ENCODE data around the gene FADS3.

FADS3 gene

GRCh38 chr11:61870541-61871031, 20.8 kb downstream of the FADS3 start:
- Histone ChIP-seq H3K4me2 (ENCODE audit: low read length) (peak overlapping the region; percentile 63), H3K9me3 (replicated peaks; ENCODE audit: low read length) (no peaks in the 10 kb centered on the region), H3K27me3 (ENCODE audit: control insufficient read depth, insufficient read depth, low read length) (no peaks in the 10 kb centered on the region), H3K4me3 (ENCODE audit: low read length) (no peak overlapping the region), H3K36me3 (ENCODE audit: insufficient read depth, low read length) (peaks cover 27% of the 10 kb centered on the region), H3K4me1 (ENCODE audit: control insufficient read depth, insufficient read depth, low read length) (peaks cover 31% of the 10 kb centered on the region), H3K9ac (ENCODE audit: low read depth, low read length) (peak overlapping the region; percentile 45)

GRCh38 chr11:61869708-61870451, 21.5 kb downstream of the FADS3 start:
- no peaks in the 10 kb centered on the region for H3K9me3 ChIP-seq (replicated peaks; ENCODE audit: low read length)
- no peak overlapping the region for H3K4me2 ChIP-seq (ENCODE audit: low read length)
- H3K9ac ChIP-seq (ENCODE audit: low read depth, low read length): no peak overlapping the region
- no peaks in the 10 kb centered on the region for H3K27me3 ChIP-seq (ENCODE audit: control insufficient read depth, insufficient read depth, low read length)
- no peak overlapping the region for H3K4me3 ChIP-seq (ENCODE audit: low read length)
- peaks cover 27% of the 10 kb centered on the region for H3K36me3 ChIP-seq (ENCODE audit: insufficient read depth, low read length)
- peaks cover 29% of the 10 kb centered on the region for H3K4me1 ChIP-seq (ENCODE audit: control insufficient read depth, insufficient read depth, low read length)

GRCh38 chr11:61869429-61869707, 22.0 kb downstream of the FADS3 start:
- Histone ChIP-seq H3K9me3 (replicated peaks; ENCODE audit: low read length) (no peaks in the 10 kb centered on the region), H3K4me2 (ENCODE audit: low read length) (no peak overlapping the region), H3K27me3 (ENCODE audit: control insufficient read depth, insufficient read depth, low read length) (no peaks in the 10 kb centered on the region), H3K36me3 (ENCODE audit: insufficient read depth, low read length) (peaks cover 26% of the 10 kb centered on the region), H3K4me1 (ENCODE audit: control insufficient read depth, insufficient read depth, low read length) (peaks cover 24% of the 10 kb centered on the region), H3K9ac (ENCODE audit: low read depth, low read length) (no peak overlapping the region), H3K4me3 (ENCODE audit: low read length) (no peak overlapping the region)

GRCh38 chr11:61868571-61869428, 22.5 kb downstream of the FADS3 start:
- no peak overlapping the region for H3K4me3 ChIP-seq (ENCODE audit: low read length)
- no peak overlapping the region for H3K9ac ChIP-seq (ENCODE audit: low read depth, low read length)
- no peak overlapping the region for H3K4me2 ChIP-seq (ENCODE audit: low read length)
- H3K9me3 ChIP-seq (replicated peaks; ENCODE audit: low read length): no peaks in the 10 kb centered on the region
- peaks cover 19% of the 10 kb centered on the region for H3K4me1 ChIP-seq (ENCODE audit: control insufficient read depth, insufficient read depth, low read length)
- H3K36me3 ChIP-seq (ENCODE audit: insufficient read depth, low read length): peaks cover 21% of the 10 kb centered on the region
- H3K27me3 ChIP-seq (ENCODE audit: control insufficient read depth, insufficient read depth, low read length): no peaks in the 10 kb centered on the region

GRCh38 chr11:61866958-61867343, 24.4 kb downstream of the FADS3 start:
- H3K27me3 ChIP-seq (ENCODE audit: control insufficient read depth, insufficient read depth, low read length): no peaks in the 10 kb centered on the region
- peaks cover 18% of the 10 kb centered on the region for H3K4me1 ChIP-seq (ENCODE audit: control insufficient read depth, insufficient read depth, low read length)
- no peak overlapping the region for H3K4me2 ChIP-seq (ENCODE audit: low read length)
- H3K9me3 ChIP-seq (replicated peaks; ENCODE audit: low read length): no peaks in the 10 kb centered on the region
- H3K36me3 ChIP-seq (ENCODE audit: insufficient read depth, low read length): peaks cover 6% of the 10 kb centered on the region
- H3K9ac ChIP-seq (ENCODE audit: low read depth, low read length): no peak overlapping the region
- no peak overlapping the region for H3K4me3 ChIP-seq (ENCODE audit: low read length)

GRCh38 chr11:61866231-61866957, 25.0 kb downstream of the FADS3 start:
- Histone ChIP-seq H3K27me3 (ENCODE audit: control insufficient read depth, insufficient read depth, low read length) (no peaks in the 10 kb centered on the region), H3K9me3 (replicated peaks; ENCODE audit: low read length) (no peaks in the 10 kb centered on the region), H3K36me3 (ENCODE audit: insufficient read depth, low read length) (peaks cover 6% of the 10 kb centered on the region), H3K4me3 (ENCODE audit: low read length) (no peak overlapping the region), H3K4me1 (ENCODE audit: control insufficient read depth, insufficient read depth, low read length) (peaks cover 12% of the 10 kb centered on the region), H3K9ac (ENCODE audit: low read depth, low read length) (no peak overlapping the region), H3K4me2 (ENCODE audit: low read length) (no peak overlapping the region)

- Histone ChIP-seq H3K4me1 (ENCODE audit: control insufficient read depth, insufficient read depth, low read length) (no peaks in the 10 kb centered on the region), H3K4me3 (ENCODE audit: low read length) (no peak overlapping the region), H3K36me3 (ENCODE audit: insufficient read depth, low read length) (peaks cover 7% of the 10 kb centered on the region), H3K4me2 (ENCODE audit: low read length) (no peak overlapping the region), H3K9me3 (replicated peaks; ENCODE audit: low read length) (no peaks in the 10 kb centered on the region), H3K27me3 (ENCODE audit: control insufficient read depth, insufficient read depth, low read length) (no peaks in the 10 kb centered on the region), H3K9ac (ENCODE audit: low read depth, low read length) (no peak overlapping the region)
These were observed 26.2 kb downstream of the FADS3 start for GRCh38 chr11:61864814-61865775.

GRCh38 chr11:61863548-61864081, 27.7 kb downstream of the FADS3 start:
- Histone ChIP-seq H3K4me1 (ENCODE audit: control insufficient read depth, insufficient read depth, low read length) (no peaks in the 10 kb centered on the region), H3K9ac (ENCODE audit: low read depth, low read length) (no peak overlapping the region), H3K36me3 (ENCODE audit: insufficient read depth, low read length) (peaks cover 14% of the 10 kb centered on the region), H3K4me3 (ENCODE audit: low read length) (no peak overlapping the region), H3K27me3 (ENCODE audit: control insufficient read depth, insufficient read depth, low read length) (no peaks in the 10 kb centered on the region), H3K9me3 (replicated peaks; ENCODE audit: low read length) (no peaks in the 10 kb centered on the region), H3K4me2 (ENCODE audit: low read length) (no peak overlapping the region)

GRCh38 chr11:61862714-61863547, 28.4 kb downstream of the FADS3 start:
- Histone ChIP-seq H3K4me2 (ENCODE audit: low read length) (no peak overlapping the region), H3K36me3 (ENCODE audit: insufficient read depth, low read length) (peaks cover 14% of the 10 kb centered on the region), H3K27me3 (ENCODE audit: control insufficient read depth, insufficient read depth, low read length) (no peaks in the 10 kb centered on the region), H3K4me3 (ENCODE audit: low read length) (no peak overlapping the region), H3K4me1 (ENCODE audit: control insufficient read depth, insufficient read depth, low read length) (no peaks in the 10 kb centered on the region), H3K9ac (ENCODE audit: low read depth, low read length) (no peak overlapping the region), H3K9me3 (replicated peaks; ENCODE audit: low read length) (no peaks in the 10 kb centered on the region)

- Histone ChIP-seq H3K4me3 (ENCODE audit: low read length) (no peak overlapping the region), H3K9me3 (replicated peaks; ENCODE audit: low read length) (no peaks in the 10 kb centered on the region), H3K4me1 (ENCODE audit: control insufficient read depth, insufficient read depth, low read length) (no peaks in the 10 kb centered on the region), H3K4me2 (ENCODE audit: low read length) (no peak overlapping the region), H3K9ac (ENCODE audit: low read depth, low read length) (no peak overlapping the region), H3K36me3 (ENCODE audit: insufficient read depth, low read length) (peaks cover 20% of the 10 kb centered on the region), H3K27me3 (ENCODE audit: control insufficient read depth, insufficient read depth, low read length) (no peaks in the 10 kb centered on the region)
These were observed 29.7 kb downstream of the FADS3 start for GRCh38 chr11:61861634-61862033.

Data from skeletal muscle satellite cell (primary cell).